ENCODE measurements around the gene EEF1A2.
"Not testable (repeated sequence)": the region's sequence is repeated elsewhere in the genome, so short reads cannot be mapped to it uniquely, and the experiment has no call there.

The EEF1A2 gene

DNA sequence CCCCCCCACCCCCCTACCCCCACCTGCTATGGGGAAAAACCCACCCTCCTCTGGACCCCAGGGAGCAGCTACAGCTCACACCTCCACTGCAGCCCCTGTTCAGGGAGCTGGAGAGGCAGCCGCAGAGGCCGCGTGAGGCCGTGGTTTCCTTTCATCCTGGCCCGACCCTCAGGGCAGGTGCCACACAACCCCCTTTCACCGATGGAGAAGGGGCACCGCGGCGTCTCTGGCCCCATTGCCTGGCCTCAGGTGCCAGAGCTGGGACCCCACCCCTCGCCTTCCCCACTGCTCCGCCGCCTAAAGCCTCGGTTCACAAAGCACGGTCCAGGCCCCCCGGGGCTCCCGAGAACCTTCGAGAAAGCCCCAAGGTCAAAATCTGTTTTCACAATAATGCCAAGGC lies 14.6 kb downstream of the EEF1A2 start:
- DNase-seq, result no peak

DNA sequence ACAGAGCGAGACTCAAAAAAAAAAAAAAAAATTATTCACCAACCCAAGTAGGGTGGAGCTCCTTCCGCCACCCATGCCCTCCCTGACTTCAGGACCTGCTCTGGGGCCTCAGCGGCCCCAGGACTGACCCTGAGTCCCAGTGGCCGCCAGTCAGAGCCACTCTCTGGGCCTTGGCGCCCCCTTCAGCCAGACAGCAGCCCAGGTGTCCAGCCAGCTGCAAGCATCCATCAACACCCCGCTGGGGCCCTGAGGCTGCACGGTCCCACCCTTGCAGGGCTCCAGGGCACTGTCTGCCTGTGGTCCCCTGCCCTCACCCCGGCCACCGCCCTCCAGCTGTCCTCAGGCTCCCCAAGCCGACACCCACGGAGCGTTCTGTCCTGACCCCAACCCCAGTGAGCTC lies 15.0 kb downstream of the EEF1A2 start:
- no peak for DNase-seq

DNA sequence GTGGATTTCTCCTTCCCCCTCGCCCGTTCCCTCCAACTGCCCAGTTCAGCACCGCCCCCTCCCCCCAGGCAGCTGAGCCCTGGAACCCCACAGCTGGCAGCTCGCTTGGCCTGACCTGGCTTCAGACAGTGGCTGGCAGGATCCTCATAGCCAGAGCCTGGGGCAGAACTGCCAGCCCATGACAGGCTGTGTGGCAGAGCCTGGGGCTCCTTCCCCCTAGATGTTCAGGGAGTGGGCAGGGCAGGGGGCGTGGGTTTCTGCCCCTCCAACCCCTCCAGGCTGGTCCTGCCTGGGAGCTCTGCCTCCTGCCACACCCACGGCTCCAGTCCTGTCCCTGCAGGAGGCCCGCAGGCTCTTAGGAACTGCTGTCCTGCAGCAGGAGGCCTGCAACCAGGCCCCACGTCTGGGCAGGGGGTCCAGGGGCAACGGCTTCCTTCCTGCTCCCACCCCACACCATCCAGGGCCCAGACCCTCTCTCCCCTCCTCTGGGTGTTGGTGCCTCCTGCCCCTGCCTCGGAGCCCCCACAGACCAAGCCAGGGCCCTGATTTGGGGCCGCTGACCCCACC lies 16.8 kb downstream of the EEF1A2 start:
- DNase-seq, result no peak

DNA sequence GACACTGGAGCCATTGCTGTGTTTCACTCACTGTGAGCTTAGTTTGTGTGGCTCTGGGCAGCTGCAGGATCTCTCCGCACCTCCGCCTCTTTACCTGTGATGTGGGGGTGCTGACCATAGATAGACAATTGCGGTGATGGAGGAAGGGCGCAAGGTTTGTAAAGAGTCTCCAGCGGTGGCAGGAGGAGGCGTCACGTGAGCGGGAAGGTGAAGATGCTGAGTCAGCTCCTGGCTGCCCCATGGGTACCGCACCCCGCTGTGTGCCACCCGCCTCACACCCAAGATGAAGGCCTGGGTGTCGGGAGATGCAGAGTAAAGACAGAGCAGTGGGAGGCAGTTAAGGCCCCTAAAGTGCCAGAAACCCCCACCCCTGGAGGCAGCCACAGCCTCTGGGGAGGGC lies 17.4 kb downstream of the EEF1A2 start:
- no peak for DNase-seq

DNA sequence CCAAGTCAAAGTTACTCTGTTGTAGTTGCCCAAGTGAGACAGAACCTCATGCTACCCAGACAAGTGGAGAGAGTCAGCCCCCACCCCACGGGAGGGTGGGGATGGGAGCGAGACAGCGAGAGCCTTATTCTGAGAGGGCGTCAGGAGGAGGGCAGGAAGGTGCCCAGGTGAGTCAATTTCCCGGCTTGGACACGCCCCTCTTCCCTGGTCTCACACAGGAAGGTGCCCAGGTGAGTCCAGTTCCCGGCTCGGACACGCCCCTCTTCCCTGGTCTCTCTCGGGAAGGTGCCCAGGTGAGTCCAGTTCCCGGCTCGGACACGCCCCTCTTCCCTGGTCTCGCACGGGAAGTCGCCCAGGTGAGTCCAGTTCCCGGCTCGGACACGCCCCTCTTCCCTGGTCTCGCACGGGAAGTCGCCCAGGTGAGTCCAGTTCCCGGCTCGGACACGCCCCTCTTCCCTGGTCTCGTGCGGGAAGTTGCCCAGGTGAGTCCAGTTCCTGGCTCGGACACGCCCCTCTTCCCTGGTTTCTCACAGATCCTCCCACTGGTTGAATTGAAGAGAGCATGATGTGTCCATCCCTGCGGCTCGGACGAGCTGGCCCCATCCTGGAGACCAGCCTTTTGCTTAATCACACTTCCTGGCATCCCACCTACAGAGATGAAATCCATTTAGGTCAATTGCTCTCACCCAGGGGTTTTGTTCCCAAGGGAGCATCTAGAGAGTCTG lies 19.0 kb downstream of the EEF1A2 start:
- DNase-seq, result not testable (repeated sequence)

DNA sequence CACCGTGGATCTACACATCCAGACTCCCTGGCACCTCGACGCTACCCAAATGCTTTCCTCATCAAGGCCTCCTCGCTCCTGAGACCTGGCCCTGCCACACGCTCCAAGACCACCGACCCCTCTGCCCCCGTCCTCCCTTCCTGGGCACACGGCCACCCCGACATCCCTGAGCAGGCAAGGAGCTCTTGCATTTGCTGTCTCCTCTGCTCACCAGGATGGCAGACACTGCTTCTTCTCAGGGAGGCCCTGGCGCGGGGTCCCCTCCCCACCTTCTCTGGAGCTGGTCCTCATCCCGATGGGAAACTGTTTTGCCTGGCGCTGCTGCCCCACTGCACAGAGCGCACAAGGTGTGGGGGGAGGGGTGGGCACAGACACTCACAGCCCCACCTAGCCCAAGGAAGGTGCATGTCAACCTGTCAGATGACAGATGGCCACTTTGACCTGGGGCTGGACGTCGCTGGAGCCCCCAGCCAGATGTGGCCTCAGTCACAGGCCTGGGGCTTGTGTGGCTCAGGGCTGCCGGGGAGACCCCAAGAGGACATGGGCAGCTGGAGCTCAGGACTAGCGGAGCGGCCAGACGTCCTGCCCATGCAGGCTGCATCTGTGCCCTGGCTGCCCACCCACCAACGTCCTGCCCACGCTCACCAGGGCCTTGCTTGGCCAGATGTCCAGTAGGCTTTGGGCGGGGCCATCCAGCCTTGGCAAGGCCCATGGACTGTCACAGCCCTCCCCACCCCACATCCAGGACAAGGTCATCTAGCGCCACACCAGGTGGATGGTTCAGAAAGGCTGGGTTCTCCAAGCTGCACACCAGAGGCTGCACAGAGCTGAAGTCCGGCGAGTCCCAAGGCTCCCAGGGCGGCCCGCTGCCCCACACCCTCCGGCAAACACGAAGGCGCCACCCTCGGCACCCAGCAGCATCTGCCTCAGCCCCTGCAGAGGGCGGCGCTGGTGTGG lies 20.3 kb downstream of the EEF1A2 start:
- no peak for DNase-seq

DNA sequence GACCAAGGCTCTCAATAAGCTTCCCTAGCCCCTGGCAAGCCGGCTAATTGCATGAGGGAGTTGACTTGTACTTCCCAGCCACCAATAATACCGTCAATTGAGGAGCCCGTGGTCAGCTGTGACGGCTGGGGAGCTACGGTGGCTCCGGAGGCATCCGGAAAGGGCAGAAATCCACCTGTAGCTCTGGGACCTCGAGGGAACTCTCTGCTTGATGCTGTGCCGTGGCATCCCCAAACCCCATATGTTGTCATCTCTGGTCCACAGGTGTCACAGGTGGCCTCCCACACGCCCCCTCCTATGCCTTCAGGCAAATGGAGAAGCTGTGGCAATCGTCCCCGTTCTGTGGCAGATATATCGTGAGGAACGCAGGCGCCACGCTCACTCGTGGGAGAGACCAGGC lies 20.9 kb downstream of the EEF1A2 start:
- no peak for DNase-seq

DNA sequence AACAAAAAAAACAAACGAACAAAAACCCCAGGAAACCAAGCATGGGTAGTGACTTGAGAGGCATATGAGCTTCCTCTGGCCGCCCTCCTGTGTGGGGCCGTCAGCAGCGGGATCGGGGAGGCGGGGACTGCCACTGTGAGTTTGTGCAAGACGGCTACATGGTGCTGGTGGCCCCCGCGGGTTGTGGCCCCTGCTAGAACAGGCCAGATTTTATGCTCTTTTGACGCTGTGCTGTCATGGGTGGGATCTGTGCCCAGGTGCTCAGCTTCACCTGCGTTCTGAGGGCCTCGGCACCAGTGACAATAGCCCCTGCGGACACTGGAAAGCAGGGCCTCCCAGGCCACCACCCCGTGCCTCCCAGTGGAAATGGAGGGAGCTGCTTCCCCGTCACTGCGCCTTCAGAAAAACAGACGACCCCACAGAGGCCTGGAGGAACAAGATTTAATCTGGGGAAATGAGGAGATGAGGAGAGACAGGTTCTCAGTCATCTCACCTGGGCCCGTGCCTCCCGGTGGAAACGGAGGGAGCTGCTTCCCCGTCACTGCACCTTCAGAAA lies 21.7 kb downstream of the EEF1A2 start:
- no peak for DNase-seq

DNA sequence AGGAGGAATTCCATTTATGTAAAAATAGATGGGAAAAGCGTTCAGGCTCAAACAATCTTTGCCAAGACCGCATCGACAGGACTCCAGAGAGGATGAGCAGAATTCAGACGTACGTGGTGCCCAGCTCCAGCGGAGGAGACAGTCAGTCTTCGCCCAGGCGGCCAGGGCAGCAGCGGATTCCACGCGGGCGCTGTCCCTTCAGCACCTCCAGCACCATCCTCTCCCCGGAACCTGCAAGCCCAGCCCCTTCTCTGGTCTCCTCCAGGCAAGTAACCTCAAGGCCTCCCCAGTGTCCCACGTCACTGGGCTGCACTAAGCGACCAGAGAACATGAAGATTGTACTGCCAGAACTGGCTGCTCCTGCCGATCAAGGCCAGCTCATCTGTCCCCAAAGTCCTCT lies 23.7 kb downstream of the EEF1A2 start:
- DNase-seq, result no peak

DNA sequence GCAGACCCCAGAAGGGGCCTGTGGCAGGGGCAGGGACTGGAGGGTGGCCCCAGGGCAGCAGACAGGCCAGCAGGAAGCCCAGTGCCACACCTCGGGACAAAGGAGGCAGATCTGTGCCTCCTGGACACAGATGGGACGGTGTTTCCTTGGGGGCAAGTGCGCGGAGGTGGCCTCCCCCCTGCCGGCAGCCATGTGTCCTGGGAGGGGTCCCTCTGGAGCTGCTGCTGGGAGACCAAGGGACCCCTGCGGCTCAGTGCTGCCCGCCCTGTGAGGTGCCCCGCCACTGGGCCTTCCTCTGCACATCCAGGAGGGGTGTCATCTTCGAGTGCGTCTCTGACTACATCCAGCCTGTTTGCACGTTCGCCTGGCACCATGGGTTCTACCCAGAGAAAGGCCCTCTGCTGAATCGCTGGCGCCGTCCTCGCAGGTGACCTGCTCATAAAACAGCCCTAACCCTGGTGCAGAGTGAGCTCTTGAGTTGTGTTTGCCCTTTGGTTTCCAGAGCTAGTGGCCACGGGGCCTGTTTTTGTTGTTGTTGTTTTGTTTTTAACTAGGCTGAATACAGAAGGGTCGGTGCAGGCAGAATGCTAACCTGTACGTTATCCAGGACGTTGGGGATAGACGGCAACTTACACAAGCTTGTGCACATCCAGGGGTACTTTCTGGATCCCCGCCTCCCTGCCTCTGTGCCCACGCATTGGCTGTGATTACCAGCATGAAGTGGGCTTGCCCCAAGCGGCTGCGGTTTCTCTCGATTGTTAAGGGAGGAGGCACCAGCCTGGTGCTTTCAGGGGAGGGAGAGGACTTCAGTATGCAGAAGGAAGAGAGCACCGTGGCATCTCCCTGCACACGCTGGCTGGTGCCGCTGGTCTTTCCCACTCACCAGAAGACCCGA lies 25.1 kb downstream of the EEF1A2 start:
- DNase-seq, result no peak

DNA sequence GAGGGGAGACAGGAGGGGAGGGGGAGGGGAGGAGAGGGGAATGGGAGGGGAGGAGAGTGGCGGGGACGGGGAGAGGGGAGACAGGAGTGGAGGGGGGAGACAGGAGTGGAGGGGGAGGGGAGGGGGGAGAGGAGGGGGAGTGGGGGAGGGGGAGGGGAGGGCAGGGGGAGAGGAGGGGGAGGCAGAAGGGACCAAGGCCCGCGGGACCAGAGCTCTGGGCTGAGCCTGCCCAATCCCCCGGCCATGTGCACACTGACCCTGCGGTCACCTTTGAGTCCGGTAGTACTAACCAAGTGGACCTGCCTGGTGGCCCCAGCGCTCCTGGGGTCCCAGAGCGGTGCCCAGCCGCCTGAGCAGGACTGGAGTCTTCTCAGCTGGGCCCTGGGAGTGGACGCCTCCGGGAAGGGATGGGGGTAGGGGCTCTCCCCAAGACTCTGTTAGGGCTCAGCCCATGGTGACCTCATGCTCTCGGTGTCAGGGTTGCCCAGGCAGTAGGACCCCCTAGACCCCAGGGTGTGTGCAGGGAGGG lies 26.0 kb downstream of the EEF1A2 start:
- DNase-seq, result no peak

DNA sequence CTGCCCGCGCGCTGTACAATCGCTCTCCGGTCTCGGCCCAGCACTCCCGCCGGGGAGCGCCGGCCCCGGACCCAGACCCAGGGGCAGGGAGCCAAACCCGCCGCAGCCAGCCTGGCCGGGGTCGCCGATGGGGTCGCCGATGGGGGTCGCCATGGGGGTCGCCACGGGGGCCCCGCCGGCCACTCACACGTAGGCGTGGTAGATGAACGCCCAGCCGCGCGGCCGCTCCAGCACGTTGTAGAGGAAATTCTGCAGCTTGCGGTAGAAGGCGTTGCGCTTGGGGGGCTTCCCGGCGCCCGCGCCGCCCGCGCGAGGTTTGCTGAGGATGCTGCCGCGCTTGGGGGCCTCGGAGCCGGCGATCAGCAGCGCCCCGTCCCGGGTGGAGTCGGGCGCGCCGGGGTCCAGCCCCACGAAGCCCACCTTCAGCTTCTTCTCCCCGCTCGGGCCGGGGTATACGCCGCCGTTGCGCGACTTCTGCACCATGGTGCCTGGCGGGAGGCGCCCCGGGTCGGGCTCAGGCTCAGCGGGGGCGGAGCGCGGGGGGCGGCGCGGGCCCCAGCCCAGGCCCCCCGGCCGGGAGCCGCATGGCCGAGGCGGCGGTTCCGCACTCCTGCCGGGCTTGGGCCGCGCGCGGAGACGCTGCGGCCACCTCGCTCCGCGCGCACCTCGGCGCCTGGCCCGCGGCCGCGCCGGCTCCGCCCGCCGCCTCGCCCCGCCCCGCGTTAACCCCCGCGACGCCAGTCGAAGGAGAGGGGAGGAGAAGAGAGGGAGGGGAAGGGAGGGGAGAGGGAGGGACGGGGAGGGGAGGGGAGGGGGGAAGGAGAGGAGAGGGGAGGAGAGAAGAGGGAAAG lies 26.7 kb downstream of the EEF1A2 start, which contains the start of gene KCNQ2:
Gene KCNQ2 (minus strand): TSS at position 675 of the 851 bp plus-strand sequence. CDS start 192 bp downstream, at position 483.
- no peak for DNase-seq

DNA sequence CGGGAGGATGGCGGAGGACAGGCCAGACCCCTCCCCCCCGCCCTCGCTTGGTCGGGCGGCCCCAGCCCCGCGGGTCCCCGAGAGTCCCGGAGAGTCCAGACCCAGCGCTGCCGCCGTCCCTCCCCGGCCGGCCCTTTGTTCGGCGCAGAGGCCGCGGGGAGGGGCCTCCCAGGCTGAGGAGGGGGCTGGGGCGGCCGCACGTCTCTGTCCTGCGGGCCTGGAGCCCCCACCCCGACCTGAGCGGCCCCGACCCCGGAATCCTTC lies 27.2 kb downstream of the EEF1A2 start:
- no peak for DNase-seq

DNA sequence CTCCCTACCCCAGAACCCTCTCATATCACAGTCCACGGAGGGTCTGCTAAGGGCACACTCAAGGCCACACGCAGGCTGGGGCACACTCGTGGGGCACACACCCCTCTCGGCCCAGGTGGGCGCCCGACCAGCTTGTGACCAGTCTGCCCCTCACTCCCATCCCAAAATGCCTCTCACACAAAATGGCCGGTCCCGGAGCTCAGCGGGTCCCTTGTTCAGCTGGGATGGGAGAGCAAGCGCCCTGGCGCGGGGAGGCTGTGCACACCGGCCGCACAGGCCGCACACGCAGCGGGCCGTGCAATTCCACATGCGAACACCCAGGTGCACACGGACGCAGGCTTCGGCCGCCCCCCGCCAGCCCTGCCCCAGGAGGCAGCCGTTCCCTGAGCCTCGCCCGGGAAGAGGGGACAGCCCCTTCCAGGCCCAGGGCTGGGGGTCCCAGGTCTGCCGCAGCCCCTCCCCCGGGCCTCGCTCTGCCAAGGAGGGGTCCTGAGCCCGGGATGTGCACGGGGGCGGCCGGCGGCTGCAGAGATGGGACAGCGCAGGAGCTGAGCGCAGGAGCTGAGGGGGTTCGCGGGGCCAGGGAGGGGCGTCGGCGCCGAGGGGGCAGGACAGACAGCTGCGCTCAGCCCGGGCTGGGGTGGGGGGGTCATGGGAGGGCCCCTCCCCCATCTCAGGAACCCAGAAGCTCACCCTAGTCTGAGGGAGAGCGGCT lies 27.7 kb downstream of the EEF1A2 start:
- DNase-seq, result no peak

DNA sequence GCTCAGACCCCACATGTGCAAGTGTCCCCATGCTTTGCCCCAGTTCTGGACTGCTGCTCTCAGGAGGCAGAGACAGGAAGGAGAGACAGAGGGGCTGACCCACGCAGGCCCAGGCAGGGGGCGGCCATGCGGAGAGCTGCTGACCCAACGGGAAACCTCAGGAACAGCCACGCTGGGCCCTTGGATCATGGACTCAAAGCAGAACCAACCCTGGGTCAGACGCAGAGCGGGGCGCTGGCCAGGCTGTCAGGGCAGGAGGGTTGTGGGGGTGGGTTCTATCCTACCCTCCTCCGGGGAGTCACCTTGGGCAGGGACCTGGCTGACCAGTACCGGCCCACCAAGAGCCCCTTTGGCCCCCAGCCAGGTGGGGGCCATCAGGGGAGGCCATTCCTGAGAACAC lies 28.5 kb downstream of the EEF1A2 start:
- DNase-seq, result no peak

DNA sequence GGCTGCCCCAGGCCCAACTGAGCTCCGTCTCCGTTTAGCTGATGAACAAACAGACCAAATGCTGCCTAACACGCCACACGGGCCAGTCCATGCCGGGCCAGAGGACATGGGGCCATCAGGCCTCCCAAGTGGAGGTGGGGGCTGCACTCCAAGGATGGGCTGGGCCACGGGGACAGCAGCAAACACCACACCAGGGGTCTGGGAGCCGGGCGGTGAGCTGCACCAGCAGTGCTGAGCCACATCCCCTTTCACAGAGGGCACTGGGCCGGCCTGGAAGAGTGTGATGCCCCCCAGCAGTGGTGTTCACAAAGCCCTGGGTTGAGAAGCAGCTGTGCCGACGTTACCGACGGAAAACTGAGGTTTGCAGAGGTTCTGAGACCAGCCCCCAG lies 29.2 kb downstream of the EEF1A2 start:
- DNase-seq, result no peak

DNA sequence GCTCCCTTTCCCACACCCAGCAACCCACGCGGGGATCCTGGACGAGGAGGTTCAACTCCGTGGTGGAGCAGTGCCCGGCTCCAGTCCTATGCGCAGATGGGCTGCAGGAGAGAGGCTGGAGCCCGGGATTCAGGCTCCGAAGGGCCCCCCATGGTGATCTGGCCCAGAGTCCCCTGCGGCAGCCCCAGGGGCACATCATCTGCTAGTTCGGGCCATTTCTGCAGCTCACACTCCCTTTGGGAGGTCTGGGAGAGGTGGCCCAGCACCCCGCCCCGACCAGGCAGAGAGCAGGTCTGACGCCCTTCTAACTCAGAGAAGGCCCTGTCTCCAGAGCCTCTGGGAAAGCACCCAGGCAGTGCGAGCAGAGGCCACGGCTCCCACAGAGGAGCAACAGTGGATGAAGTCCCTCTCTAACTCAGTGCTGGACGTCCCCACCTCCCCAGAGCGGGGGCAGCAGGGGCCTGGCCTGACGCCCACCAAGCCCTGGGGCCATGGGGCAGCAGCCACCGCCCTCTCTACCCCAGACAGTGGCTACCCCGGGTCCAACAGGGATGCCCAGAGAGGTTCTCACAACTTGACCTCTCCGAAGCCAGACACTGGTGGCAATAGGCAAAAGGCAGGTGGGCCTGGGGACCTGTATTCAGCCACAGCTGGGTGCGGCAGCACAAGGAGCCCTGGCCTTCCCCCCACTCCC lies 29.7 kb downstream of the EEF1A2 start:
- no peak for DNase-seq

DNA sequence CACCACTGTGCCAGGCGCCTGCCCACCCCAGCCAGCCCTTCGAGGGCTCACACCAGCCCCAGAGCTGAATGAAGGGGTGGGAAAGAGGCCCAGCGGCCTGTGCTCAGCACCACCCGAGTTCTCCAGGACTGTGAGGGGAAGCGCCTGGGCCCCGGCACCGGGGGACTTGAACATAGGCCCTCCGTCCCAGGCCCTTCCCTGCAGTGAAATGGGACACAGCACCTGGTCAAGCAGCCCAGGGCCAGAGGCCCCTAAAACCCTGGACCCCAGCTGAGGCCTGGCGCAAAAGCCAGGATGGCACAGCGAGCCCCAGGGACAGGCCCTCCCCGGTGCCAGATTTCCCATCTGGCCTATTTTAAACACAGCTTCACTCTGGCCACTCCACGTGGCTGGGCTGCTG lies 30.5 kb downstream of the EEF1A2 start:
- no peak for DNase-seq

DNA sequence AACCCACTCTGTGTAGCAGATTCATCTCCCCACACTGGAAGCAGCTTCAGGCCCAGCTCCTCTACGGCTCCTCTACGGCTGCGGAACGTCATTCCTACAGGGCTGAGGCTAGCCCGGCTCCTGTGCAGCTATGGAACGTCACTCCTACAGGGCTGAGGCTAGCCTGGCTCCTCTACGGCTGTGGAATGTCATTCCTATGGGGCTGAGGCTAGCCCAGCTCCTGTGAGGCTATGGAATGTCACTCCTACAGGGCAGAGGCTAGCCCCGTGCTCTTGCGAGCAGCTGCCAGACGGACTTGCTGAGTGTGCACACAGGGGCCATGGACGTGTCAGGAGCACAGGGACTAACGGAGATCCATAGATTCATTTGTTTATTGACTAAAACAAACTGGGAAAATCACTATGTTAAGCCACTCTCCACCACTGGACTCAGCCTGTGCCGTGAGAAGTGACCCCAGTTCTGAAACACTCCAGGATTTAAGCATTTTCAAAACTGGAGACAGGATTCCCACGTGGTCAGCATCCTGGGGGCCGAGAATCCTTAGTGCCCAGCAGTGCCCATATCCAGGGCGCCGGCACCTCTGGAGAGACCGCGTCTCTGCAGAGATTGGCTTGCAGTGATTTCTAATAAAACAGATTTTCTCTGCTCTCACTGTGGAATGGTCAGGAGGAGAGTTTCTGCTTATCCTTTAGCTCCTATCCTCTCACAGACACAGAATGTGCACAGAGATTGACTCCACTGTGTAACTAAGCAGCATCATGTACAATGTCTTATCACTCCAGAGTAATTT lies 31.4 kb downstream of the EEF1A2 start:
- no peak for DNase-seq

All from KG1 (cell line).